Islet precursor cell (in vitro differentiated cells): ENCODE measurements around the gene SAMD10.
A peak's percentile ranks its signal among the peaks of the same experiment; 100 is the strongest.
"Not testable (repeated sequence)": the region's sequence is repeated elsewhere in the genome, so short reads cannot be mapped to it uniquely, and the experiment has no call there.

Experiments used
- DNase-seq: peaks from one replicate; pipeline ENCODE4 v3.0.0-alpha.2; 2018

Gene SAMD10

GRCh38 chr20:63979557-63980316 lies at the start of gene SAMD10:
Gene SAMD10 (minus strand): TSS chr20:63979642. CDS start chr20:63979467, 175 bp downstream.
- peak; percentile 69 for DNase-seq

GRCh38 chr20:64027981-64028685 lies 48.7 kb upstream of the SAMD10 start:
- DNase-seq = peak; percentile 86

DNA sequence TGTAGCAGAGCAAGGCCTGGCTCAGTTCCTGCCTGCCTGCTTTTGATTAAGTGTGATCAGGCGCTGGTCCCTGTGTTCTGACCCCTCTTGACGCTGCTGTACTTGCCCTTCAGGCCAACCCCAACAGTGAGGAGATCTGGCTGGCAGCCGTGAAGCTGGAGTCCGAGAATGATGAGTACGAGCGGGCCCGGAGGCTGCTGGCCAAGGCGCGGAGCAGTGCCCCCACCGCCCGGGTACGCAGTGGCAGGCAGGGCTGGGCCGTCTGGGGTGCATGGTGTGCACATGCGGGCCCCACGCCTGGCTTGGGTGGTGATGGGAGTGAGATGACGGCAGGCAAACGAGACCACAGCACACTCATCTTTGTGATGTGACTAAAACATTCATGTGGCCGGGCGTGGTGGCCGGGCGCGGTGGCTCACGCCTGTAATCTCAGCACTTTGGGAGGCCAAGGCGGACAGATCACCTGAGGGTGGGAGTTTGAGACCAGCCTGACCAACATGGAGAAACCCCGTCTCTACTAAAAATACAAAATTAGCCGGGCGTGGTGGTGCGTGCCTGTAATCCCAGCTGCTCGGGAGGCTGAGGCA lies 46.5 kb upstream of the SAMD10 start:
- DNase-seq = peak; percentile 42

GRCh38 chr20:64025101-64025825 lies 45.8 kb upstream of the SAMD10 start:
- DNase-seq = no peak

DNA sequence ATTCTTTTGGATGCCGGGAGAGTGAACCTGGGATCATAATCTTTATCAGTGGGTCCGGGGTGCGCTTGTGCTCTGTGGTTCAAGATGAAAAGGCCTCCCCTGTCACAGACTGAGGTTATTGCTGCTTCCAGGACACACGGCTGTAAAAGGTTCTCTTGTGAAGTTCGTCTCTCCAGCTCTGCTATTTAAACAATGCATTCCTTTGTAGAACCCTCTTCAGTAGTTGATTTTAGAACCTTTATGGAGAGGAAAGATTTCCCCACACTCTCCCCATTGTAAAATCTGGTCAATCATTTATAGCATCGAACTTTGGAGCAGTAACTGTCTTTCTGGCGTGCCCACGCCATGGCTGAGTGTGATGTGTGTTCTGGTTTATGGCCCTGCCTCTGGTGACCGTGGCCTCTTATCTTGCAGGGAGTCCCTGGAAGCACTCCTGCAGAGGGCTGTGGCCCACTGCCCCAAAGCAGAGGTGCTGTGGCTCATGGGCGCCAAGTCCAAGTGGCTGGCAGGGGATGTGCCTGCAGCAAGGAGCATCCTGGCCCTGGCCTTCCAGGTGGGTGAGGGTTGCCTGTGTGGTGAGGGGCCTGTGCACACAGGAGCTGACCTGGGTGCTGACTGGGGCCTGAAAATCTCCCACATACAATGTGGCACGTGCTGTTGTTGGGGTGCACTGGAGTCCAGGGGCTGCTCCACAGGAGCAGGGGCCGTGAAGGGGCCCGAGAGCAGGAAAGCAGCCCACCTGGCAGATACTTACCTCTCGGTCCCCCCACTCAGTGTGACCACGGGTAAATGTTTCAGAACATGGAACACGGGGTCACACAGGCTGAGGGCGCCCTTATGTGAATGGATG lies 44.9 kb upstream of the SAMD10 start:
- no peak for DNase-seq

DNA sequence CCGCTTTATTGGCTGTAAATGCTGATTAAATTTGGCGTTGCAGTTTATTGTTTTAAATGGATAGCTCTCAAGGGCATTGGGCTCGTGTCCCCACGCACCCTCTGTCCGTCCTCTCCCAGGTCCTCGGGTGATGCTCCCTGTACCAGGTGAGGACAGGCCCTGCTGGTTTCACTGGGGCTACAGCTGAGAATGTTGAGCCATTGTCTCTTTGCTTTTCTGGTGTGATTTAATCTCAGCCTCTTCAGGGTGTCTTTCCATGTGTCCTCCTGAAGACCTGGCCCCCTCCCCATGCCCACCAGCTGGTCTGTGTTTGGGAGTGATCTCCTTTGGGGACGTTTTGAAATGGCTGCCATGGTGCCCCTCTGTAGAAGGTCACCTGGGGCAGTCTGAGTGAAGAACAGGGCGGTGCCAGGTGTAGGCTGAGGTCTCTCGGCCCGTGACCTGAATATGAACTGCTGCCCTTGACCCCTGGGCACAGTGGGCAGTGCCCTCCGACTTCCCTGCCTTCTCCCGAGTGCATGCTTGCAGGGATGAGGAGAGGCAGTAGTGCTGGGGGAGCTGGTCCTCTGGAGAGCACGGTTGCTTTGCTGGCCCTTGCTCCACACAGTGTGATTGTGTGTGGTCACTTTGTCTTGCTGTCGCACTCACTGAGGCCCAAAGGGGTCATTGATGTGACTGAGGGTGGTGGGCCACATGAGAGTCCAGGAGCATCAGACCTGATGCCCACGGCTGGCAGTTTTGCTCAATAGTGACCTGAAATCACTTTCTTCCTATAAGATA lies 44.1 kb upstream of the SAMD10 start:
- DNase-seq = no peak

DNA sequence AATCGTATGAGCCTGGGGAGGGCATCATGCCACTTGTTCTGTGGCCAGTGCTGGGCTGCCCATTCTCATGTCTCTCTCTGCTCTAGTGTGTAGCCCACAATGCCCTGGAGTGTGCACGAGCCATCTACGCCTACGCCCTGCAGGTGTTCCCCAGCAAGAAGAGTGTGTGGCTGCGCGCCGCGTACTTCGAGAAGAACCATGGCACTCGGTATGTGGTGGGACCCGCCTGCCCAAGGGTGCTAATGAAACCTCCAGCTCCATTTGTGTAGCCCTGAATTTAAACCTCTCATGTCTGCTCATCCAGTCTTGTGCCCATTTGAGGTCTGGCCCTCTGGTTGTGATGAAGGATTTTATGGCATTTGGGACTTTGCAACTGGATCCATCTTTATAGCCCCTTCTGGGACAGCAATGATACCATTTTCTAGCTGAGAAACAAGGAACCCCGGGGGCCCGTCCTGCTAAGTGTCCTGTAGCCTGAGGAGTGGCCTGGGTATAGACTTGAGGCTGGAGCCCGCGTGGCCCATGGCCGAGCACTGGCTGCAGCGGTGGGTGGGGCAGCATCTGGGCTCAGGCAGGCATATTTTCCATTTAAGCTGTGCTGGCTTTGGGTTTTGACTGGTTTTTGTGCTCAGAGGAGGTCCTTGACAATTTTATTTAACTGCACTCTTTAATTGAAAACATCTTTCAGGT lies 43.4 kb upstream of the SAMD10 start:
- DNase-seq = no peak

GRCh38 chr20:64021124-64021975 lies 41.9 kb upstream of the SAMD10 start:
- DNase-seq = no peak

DNA sequence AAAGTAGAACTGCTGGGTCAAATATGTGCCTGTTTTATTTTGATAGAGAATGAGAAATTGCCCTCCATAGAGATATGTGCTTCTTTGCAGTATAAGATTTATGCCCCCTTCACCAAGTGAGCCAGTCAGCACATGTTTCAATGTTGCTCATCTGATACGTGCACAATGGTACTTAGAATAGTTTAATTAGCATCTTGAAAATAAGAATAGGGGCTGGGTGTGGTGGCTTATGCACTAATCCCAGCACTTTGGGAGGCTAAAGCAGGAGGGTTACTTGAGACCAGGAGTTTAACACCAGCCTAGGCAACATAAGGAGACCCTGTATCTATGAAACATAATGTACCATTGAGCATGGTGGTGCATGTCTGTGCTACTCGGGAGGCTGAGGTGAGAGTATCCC lies 36.2 kb upstream of the SAMD10 start:
- DNase-seq = no peak

GRCh38 chr20:64012385-64013154 lies 33.1 kb upstream of the SAMD10 start:
- not testable (repeated sequence) for DNase-seq

DNA sequence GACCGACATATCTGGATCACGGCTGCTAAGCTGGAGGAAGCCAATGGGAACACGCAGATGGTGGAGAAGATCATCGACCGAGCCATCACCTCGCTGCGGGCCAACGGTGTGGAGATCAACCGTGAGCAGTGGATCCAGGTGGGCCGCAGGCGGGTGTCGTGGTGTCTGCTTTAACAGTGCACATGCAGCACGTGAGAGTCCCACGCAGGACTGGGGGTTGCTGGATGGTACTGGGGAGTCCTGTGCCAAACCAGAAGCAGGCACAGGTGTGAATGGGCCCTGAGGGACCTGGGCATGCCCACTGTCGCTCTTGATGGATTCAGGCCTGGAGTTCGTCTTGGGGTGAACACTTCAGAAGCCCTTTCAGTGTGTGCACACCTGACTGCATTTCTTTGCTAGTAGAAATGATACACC lies 31.9 kb upstream of the SAMD10 start:
- DNase-seq = no peak

DNA sequence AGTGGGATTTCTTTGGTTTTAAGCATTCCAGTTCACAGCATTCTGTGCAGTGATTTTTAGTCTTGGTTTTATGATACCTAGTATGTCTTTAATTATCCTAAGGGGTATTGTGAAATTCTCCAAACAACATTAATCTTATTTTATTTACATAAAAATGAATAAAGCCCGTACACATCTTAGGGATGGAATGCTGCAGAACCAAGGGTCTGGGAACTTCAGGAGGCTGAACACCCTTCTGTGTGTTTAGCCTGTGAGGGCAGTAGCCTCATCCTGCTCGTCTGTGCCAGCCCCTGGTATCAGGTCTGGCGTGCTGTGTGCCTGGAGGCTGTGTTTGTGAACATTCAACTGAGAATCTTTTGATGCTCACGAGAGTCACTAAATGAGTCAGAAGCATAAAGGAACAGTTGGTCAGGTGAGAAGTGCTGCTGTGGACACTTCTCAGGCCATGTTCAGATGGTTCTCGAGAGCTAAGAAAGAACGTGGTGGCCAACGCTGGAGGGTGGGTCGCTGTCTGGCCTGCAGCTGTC lies 31.3 kb upstream of the SAMD10 start:
- DNase-seq = no peak

DNA sequence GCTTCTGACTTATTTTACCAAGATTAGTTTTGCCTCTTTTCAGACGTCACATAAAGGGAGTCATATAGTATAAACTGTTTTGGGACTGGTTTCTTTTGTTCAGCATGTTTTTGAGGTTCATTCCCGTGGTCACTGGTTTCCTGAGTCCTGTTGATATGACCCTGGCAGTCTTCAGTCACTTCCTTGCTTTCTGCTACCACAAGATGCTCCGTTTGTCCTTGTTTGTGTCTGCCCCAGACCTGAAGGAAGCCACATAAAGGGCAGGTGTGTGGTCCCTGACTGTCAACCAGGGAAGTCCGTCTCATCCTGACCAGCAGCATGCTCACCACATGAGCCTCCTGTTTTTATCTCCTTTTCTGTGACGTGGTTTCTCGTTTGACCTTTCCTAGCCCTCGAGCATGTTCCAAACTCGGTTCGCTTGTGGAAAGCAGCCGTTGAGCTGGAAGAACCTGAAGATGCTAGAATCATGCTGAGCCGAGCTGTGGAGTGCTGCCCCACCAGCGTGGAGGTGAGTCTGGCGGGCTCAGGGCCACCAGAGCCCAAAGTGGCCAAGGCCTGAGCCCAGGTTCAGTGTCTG lies 30.5 kb upstream of the SAMD10 start:
- DNase-seq = no peak

- DNase-seq = no peak
Observed at GRCh38 chr20:64006902-64007301, 27.5 kb upstream of the SAMD10 start.

DNA sequence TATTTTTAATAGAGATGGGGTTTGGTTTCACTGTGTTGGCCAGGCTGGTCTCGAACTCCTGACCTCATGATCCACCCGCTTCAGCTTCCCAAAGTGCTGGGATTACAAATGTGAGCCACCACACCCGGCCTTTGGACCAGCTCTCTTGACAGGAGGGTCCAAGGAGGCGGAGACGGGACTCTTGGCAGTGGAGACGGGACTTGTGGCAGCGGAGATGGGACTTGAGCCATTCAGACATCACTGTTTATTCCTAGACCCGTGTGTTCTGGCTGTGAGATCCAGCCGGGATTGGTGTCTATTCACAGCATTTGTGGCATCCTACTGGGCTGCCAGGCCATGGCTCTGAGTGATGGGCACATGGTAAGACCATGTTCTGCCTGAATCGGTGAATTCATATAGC lies 27.0 kb upstream of the SAMD10 start:
- no peak for DNase-seq

DNA sequence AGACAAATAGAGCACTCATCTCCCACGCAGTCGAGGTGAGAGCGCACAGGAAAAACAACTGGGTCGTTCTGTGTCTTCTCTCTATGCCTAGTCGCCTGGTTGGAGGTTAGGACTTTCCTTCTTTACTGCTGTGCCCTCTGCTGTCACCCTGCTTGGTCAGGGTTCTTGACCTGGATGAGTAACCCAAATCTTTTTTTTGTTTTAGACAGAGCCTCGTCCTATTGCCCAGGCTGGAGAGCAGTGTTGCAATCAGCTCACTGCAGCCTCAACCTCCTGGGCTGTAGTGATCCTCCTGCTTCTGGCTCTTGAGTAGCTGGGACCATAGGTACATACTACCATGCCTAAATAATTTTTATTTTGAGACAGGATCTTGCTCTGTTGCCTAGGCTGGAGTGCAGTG lies 26.0 kb upstream of the SAMD10 start:
- no peak for DNase-seq

DNA sequence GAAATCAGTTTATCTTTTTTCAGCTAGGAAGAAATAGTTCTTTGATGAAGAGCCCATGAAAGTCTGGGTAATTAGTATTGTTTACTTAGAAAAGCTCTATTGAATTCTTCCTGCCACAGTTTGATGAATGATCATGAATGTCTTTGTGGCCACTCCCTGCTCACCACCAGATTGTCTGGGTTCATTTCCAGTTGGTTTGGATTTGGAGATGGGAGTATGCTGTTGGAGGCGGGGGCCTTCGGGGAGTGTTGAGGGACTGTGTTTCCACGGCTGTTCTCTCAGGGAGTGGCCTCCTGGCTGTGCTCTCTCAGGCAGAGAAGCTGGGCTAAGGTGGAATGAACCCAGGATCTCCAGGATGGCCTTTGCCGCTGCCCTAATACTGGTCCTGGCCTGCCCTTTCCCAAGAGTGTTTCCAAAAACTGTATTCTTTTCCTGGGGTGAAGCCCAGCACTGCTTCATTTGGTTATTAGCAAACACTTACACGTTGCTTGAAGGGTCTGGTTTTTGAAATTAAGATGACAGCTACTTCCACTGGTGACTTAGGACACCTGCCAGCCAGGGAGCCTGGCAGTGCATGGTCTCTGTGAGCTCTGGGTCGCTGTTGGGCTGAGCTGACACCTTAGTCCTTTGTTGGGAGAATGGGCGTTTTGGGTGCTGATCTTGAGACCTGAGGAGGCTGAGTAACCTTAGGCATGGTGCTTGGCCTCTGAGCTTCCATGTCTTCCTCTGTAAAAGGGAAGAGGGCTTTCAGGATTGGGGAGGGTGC lies 24.7 kb upstream of the SAMD10 start:
- DNase-seq = no peak

GRCh38 chr20:64001607-64002011 lies 22.2 kb upstream of the SAMD10 start:
- no peak for DNase-seq
